Stimulated activated effector memory CD8-positive, alpha-beta T cell treated with anti-CD3 and anti-CD28 coated beads, Interleukin-12 subunit alpha, Interleukin-12 subunit beta, amount 100 ng/mL, for 72 hours (primary cell): Measurements from ENCODE around the gene CDK6.

Source experiments
- ATAC-seq: fragments of 150-1000 bp; cut with Tn5 transposase; 2 replicates; pipeline ENCODE4 v1.10.0; 2021
- DNase-seq, 2 donors: peaks; one replicate each; pipeline ENCODE4 v3.0.0; 2021 to 2022; ENCODE audit warnings: low spot score in 2 of 2
- H3K27ac Mint-ChIP-seq: one replicate; pipeline ENCODE4 v1.8.0; 2022; ENCODE audit warnings: mild to moderate bottlenecking, mixed read lengths
- H3K36me3 Mint-ChIP-seq: one replicate; pipeline ENCODE4 v1.8.0; 2022; ENCODE audit warnings: mild to moderate bottlenecking, mixed read lengths
- H3K4me1 Mint-ChIP-seq: one replicate; pipeline ENCODE4 v1.8.0; 2022; ENCODE audit warnings: mixed read lengths
- H3K4me3 Mint-ChIP-seq: one replicate; pipeline ENCODE4 v1.8.0; 2022; ENCODE audit warnings: mild to moderate bottlenecking, mixed read lengths
- H3K9me3 Mint-ChIP-seq: one replicate; pipeline ENCODE4 v1.8.0; 2022; ENCODE audit warnings: mixed read lengths

CDK6 gene

GRCh38 chr7:92595281-92595680, 241.1 kb downstream of the CDK6 start:
- ATAC-seq (no peak), DNase-seq (no peak)
- Mint-ChIP-seq H3K4me3 (no peak overlapping the region), H3K27ac (no peak overlapping the region), H3K4me1 (no peaks in the 10 kb centered on the region), H3K9me3 (no peaks in the 10 kb centered on the region), H3K36me3 (peaks cover 2% of the 10 kb centered on the region)

- no peak overlapping the region for H3K27ac Mint-ChIP-seq
- no peaks in the 10 kb centered on the region for H3K9me3 Mint-ChIP-seq
- H3K4me3 Mint-ChIP-seq: no peak overlapping the region
- H3K36me3 Mint-ChIP-seq: peaks cover 8% of the 10 kb centered on the region
- ATAC-seq (no peak), DNase-seq (no peak)
- H3K4me1 Mint-ChIP-seq: no peaks in the 10 kb centered on the region
These were observed 241.6 kb downstream of the CDK6 start for GRCh38 chr7:92594746-92595145.

- H3K9me3 Mint-ChIP-seq: no peaks in the 10 kb centered on the region
- H3K27ac Mint-ChIP-seq: peak overlapping the region; percentile 91
- H3K4me3 Mint-ChIP-seq: peak overlapping the region; percentile 95
- DNase-seq (no peak), ATAC-seq (no peak)
- peaks cover 34% of the 10 kb centered on the region for H3K4me1 Mint-ChIP-seq
- peaks cover 36% of the 10 kb centered on the region for H3K36me3 Mint-ChIP-seq
These were observed 245.6 kb downstream of the CDK6 start for GRCh38 chr7:92590711-92591310.

- H3K27ac Mint-ChIP-seq: peak overlapping the region; percentile 91
- peak overlapping the region; percentile 95 for H3K4me3 Mint-ChIP-seq
- ATAC-seq: no peak
- peaks cover 36% of the 10 kb centered on the region for H3K36me3 Mint-ChIP-seq
- H3K9me3 Mint-ChIP-seq: peaks cover 3% of the 10 kb centered on the region
- H3K4me1 Mint-ChIP-seq: peaks cover 44% of the 10 kb centered on the region
- DNase-seq: no peak
These were observed 247.3 kb downstream of the CDK6 start for GRCh38 chr7:92589056-92589455.

- Mint-ChIP-seq H3K36me3 (peaks cover 36% of the 10 kb centered on the region), H3K9me3 (peaks cover 3% of the 10 kb centered on the region), H3K27ac (peak overlapping the region; percentile 91), H3K4me1 (peaks cover 44% of the 10 kb centered on the region), H3K4me3 (peak overlapping the region; percentile 95)
- ATAC-seq: no peak
- no peak for DNase-seq
These were observed 247.8 kb downstream of the CDK6 start for GRCh38 chr7:92588561-92588960.

GRCh38 chr7:92586841-92587240, 249.5 kb downstream of the CDK6 start:
- H3K4me3 Mint-ChIP-seq: peak overlapping the region; percentile 95
- peaks cover 5% of the 10 kb centered on the region for H3K9me3 Mint-ChIP-seq
- peaks cover 55% of the 10 kb centered on the region for H3K4me1 Mint-ChIP-seq
- peak overlapping the region; percentile 17 for H3K27ac Mint-ChIP-seq
- ATAC-seq (no peak), DNase-seq (no peak)
- peaks cover 51% of the 10 kb centered on the region for H3K36me3 Mint-ChIP-seq

GRCh38 chr7:92586403-92586802, 250.0 kb downstream of the CDK6 start:
- peaks cover 55% of the 10 kb centered on the region for H3K4me1 Mint-ChIP-seq
- peaks cover 55% of the 10 kb centered on the region for H3K36me3 Mint-ChIP-seq
- DNase-seq (no peak), ATAC-seq (no peak)
- H3K9me3 Mint-ChIP-seq: peaks cover 5% of the 10 kb centered on the region
- peak overlapping the region; percentile 1 for H3K4me3 Mint-ChIP-seq
- H3K27ac Mint-ChIP-seq: peak overlapping the region; percentile 17

GRCh38 chr7:92584953-92585352, 251.4 kb downstream of the CDK6 start:
- DNase-seq (no peak), ATAC-seq (no peak)
- Mint-ChIP-seq H3K4me3 (no peak overlapping the region), H3K9me3 (peaks cover 5% of the 10 kb centered on the region), H3K36me3 (peaks cover 64% of the 10 kb centered on the region), H3K27ac (peak overlapping the region; percentile 29), H3K4me1 (peaks cover 61% of the 10 kb centered on the region)

GRCh38 chr7:92582948-92583347, 253.4 kb downstream of the CDK6 start:
- H3K4me1 Mint-ChIP-seq: peaks cover 44% of the 10 kb centered on the region
- DNase-seq (no peak), ATAC-seq (no peak)
- no peak overlapping the region for H3K4me3 Mint-ChIP-seq
- H3K27ac Mint-ChIP-seq: peak overlapping the region; percentile 66
- peaks cover 67% of the 10 kb centered on the region for H3K36me3 Mint-ChIP-seq
- peaks cover 5% of the 10 kb centered on the region for H3K9me3 Mint-ChIP-seq

GRCh38 chr7:92576296-92576695, 260.1 kb downstream of the CDK6 start:
- ATAC-seq (no peak), DNase-seq (no peak)
- Mint-ChIP-seq H3K4me1 (peaks cover 13% of the 10 kb centered on the region), H3K27ac (no peak overlapping the region), H3K36me3 (peaks cover 98% of the 10 kb centered on the region), H3K4me3 (no peak overlapping the region), H3K9me3 (no peaks in the 10 kb centered on the region)

GRCh38 chr7:92569137-92569536, 267.2 kb downstream of the CDK6 start:
- peaks cover 98% of the 10 kb centered on the region for H3K36me3 Mint-ChIP-seq
- DNase-seq (no peak), ATAC-seq (no peak)
- H3K9me3 Mint-ChIP-seq: no peaks in the 10 kb centered on the region
- H3K27ac Mint-ChIP-seq: no peak overlapping the region
- H3K4me3 Mint-ChIP-seq: no peak overlapping the region
- H3K4me1 Mint-ChIP-seq: peaks cover 9% of the 10 kb centered on the region

GRCh38 chr7:92567460-92567859, 268.9 kb downstream of the CDK6 start:
- H3K36me3 Mint-ChIP-seq: peaks cover 100% of the 10 kb centered on the region
- H3K4me1 Mint-ChIP-seq: peaks cover 6% of the 10 kb centered on the region
- DNase-seq (no peak), ATAC-seq (no peak)
- H3K4me3 Mint-ChIP-seq: no peak overlapping the region
- H3K27ac Mint-ChIP-seq: no peak overlapping the region
- H3K9me3 Mint-ChIP-seq: no peaks in the 10 kb centered on the region

- H3K4me1 Mint-ChIP-seq: no peaks in the 10 kb centered on the region
- no peaks in the 10 kb centered on the region for H3K9me3 Mint-ChIP-seq
- no peak for DNase-seq
- no peak overlapping the region for H3K4me3 Mint-ChIP-seq
- H3K36me3 Mint-ChIP-seq: peaks cover 93% of the 10 kb centered on the region
- peak overlapping the region; percentile 79 for H3K27ac Mint-ChIP-seq
- ATAC-seq: no peak
These were observed 273.0 kb downstream of the CDK6 start for GRCh38 chr7:92563345-92563744.

GRCh38 chr7:92560602-92561001, 275.8 kb downstream of the CDK6 start:
- Mint-ChIP-seq H3K36me3 (peaks cover 86% of the 10 kb centered on the region), H3K4me1 (no peaks in the 10 kb centered on the region), H3K4me3 (no peak overlapping the region), H3K9me3 (no peaks in the 10 kb centered on the region), H3K27ac (no peak overlapping the region)
- DNase-seq (no peak), ATAC-seq (no peak)

- Mint-ChIP-seq H3K36me3 (peaks cover 64% of the 10 kb centered on the region), H3K9me3 (no peaks in the 10 kb centered on the region), H3K27ac (peak overlapping the region; percentile 74), H3K4me1 (no peaks in the 10 kb centered on the region), H3K4me3 (no peak overlapping the region)
- no peak for DNase-seq
- ATAC-seq: no peak
These were observed 278.5 kb downstream of the CDK6 start for GRCh38 chr7:92557808-92558362.

- Mint-ChIP-seq H3K27ac (no peak overlapping the region), H3K36me3 (peaks cover 57% of the 10 kb centered on the region), H3K4me1 (no peaks in the 10 kb centered on the region), H3K4me3 (no peak overlapping the region), H3K9me3 (no peaks in the 10 kb centered on the region)
- DNase-seq: no peak
- no peak for ATAC-seq
These were observed 279.1 kb downstream of the CDK6 start for GRCh38 chr7:92557249-92557648.
